ENCODE data around the gene TGM1.

Gene TGM1

DNA sequence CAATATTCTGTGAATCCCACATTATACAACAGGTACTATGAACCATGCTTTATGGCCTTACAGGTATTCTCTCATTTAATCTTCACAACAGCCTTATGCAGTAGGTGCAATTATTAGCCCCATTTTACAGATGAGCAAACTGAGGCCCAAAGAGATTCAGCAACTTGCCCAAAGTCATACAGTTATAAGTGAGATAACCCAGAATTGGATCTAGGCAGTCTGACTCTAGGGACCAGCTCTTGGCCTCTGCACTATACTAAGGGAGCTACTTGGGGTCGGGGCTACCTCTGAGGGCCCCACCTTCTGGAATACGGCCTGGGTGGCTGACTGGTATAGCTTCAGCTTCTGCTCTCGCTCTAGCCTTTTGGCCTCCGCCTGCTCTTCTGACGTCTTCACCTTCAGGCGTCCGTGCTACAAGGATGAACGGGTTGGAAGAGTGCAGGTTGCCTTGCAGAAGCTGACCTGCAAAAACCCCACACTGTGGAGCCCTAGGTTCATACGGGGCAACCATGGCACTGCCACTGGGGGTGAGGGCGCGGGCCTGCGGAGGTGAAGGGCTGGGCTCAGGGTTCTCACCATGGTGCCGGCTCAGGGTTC lies 7.7 kb upstream of the TGM1 start:
- no peak for DNase-seq

- no peak for DNase-seq
These were observed 7.0 kb upstream of the TGM1 start for GRCh38 chr14:24269910-24270536.

- no peak for DNase-seq
These were observed 6.4 kb upstream of the TGM1 start for GRCh38 chr14:24269368-24269767.

DNA sequence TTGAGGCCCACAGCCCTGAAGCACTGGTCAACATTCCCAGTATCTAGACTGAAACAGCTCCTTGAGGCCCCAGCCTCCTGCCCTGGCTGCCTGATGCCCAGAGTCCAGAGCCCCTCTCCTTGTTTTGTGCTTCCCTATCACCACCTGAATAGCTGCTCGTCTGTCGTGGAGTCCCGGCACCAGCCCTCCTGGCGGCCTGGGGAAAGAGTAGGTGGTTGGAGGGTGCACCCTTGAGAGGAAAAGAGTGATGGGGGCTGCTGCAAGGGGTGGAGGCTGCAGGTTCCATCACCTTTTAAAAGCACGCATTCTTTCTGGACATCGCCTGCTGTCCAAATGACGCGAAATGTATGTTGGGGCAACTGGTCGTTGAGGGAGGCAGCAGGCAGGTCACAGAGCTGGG lies 5.2 kb upstream of the TGM1 start:
- DNase-seq = no peak

- no peak for DNase-seq
These were observed 4.5 kb upstream of the TGM1 start for GRCh38 chr14:24267516-24267915.

GRCh38 chr14:24266344-24267244 lies 3.6 kb upstream of the TGM1 start:
- no peak for DNase-seq

DNA sequence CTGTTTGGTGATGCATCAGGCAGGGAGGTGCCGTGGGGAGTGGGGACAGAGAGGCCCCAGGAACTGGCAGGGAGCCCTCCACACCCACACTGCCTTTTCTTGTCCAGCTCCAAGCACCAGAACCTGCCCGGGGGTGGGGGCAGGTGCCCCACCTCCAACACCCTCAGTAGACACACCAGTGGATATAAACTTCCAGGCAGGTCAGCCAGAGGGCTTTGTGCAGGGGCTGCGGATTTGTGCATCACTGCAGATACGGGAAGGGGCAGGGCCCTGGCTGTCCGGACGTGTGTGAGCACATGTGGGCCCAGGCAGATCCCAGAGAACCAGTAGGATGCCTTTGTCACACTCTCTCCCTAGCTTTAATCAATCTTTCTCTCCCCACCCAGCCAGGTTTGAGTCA lies 1.3 kb upstream of the TGM1 start:
- no peak for DNase-seq

DNA sequence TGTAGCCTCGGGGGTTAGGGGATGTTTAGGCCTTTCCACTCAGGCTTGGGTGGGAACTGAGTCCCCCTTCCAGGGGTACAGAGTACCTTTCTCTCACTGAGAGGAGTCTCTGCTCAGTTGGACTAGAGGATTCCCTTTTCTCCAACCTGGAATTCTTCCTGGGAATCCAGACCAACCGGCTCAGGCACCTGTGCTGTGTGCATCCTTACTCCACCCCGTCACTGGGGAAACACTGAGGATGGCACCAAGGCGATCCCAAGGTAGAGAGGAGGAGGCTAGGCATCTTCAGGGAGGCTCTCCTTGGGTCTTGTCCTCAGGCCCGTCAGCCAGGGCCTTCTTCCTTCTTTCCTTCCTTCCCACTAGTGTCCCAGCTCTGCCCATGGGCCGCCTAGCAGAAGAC lies 871 bp upstream of the TGM1 start:
- no peak for DNase-seq

GRCh38 chr14:24261969-24262327 lies 1.0 kb downstream of the TGM1 start:
- no peak for DNase-seq

DNA sequence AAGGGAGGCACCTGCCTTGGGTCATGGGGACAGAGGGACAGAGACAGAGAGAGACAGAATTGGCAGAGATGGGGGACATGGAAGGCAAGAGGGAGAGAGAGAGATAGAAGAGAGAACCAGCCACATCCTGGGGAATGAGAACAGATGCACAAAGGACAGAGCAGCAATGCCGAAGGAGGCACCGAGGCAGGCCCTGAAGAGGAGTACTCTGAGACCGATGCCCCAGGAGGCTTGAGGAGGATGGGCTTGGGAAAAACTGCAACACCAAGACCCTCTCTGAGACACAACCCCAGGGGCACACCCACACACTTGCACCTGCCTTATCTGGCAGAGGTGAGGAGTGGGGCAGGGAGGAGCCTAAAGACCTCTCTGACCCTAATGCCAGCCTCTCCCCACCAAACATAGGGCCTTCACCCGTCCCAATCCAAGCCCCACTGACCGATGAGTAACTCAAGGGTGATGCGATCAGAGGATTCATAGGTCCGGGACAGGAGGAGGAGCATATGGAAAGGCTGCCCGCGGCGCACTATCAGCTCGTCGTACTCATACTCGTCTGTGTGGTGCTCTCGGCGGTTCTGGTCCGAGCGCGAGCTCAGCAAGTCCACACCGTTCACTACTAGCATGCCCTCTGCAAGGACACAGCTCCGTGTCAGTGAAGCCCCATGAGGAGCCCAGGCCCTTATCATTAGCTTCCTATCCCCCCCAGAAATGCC lies 1.6 kb downstream of the TGM1 start:
- DNase-seq = no peak

GRCh38 chr14:24260780-24261157 lies 2.2 kb downstream of the TGM1 start:
- no peak for DNase-seq

DNA sequence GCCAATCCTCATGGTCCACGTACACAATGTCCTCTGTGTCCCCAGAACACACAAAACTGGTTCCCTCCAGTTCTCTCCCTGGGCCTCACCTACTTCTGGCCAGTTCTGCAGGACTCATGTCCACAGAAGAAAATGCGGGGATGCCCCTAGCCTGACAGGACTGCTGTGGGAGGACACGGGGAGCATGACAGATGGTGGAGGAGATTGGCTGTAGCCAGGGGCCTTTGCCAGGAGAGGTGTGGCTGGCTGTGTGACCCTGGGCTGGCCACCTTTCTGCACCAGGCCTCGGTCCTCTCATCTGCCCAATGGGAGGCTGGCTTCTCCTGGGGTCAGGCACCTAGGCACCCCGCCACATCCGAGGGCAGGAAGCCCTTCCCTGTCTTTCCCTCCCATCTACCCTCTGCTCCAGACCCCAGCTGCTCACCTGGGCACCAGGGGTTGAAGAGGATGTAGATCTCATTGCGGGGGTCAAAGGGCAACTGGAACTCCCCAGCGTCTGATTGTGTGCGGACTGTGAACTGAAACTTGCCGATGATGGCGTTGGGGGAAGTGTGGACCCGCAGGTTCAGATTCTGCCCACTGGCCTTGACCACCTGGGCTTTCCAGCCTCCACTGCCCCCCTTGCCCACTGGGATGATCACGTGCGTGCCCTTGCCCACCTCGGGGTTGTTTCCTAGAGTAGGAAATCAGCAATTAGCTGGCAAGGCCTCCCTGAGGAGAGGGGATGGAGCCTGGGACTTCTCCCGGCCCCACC lies 2.8 kb downstream of the TGM1 start:
- DNase-seq = no peak

DNA sequence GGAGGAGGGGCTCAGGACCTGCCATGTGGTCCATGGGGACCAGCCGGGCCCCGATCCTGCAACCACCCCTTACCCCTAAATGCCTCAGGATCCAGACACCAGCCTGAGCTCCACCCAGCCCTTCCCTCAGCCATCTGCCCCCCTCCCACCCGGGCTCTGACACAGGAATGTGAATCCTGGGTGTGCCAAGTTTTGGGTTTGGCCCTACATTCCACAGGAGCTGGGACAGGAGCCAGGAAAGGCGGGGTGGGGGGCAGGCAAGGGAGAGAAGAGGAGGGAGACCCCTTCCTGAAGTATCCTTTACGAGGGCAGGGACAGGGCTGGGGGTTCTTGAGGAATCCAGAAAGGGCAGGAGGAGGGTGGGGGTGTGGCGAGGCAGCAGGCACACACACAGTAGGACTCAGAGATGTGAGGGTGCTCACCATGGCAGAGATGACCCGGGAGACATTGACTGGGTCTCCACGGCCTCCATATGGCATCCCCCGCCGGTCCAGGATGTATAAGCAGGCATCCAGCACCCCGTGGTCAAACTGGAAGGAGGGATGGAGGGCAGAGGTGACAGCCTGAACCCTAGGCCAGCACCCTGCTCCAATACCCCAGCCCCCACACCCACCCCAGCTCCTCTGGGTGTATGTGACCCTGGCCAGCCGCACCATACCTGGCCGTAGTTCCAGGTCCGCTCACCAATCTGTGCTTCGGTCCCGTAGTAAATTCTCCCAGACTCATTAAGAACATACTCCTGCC lies 3.5 kb downstream of the TGM1 start:
- no peak for DNase-seq

GRCh38 chr14:24258548-24259265 lies 4.3 kb downstream of the TGM1 start:
- DNase-seq = no peak

GRCh38 chr14:24258119-24258518 lies 4.9 kb downstream of the TGM1 start:
- DNase-seq = no peak

- DNase-seq = no peak
These were observed 6.0 kb downstream of the TGM1 start for GRCh38 chr14:24256960-24257359.

DNA sequence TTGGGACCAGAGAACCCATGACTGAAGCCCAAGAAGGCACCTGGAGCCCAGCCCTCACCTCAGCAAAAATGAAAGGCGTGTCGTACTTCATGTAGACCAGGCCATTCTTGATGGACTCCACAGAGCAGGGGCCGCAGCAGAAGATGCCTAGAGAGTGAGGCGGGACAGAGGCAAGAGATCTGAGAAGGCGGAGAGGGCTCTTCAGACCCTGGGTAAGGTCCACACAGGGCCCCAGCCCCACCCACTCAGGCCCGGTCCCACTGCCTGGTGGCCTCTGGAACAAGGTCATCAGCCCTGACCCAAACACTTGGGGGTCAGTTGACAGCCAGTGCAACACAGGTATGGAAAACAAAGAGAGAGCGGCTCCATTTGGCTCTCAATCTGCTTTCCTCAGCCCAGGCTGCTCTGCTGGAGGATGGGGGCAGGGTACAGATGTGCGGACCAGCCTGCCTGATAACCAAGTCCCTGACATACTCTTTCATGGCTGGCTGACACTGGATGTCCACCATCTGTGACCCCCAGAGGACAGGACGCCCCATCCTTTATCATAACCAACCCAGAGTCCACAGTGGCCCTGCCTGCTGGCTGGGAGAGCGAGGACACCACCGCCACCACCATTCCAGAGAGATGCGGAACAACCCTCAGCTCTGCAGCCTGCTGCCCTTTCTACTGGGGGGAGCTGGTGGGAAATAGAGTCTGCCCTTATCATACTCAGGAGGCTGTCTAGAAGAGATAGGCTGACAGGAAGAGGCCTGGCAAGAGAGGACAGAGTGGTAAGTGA lies 6.9 kb downstream of the TGM1 start:
- no peak for DNase-seq

- DNase-seq = no peak
These were observed 7.5 kb downstream of the TGM1 start for GRCh38 chr14:24255438-24255837.

DNA sequence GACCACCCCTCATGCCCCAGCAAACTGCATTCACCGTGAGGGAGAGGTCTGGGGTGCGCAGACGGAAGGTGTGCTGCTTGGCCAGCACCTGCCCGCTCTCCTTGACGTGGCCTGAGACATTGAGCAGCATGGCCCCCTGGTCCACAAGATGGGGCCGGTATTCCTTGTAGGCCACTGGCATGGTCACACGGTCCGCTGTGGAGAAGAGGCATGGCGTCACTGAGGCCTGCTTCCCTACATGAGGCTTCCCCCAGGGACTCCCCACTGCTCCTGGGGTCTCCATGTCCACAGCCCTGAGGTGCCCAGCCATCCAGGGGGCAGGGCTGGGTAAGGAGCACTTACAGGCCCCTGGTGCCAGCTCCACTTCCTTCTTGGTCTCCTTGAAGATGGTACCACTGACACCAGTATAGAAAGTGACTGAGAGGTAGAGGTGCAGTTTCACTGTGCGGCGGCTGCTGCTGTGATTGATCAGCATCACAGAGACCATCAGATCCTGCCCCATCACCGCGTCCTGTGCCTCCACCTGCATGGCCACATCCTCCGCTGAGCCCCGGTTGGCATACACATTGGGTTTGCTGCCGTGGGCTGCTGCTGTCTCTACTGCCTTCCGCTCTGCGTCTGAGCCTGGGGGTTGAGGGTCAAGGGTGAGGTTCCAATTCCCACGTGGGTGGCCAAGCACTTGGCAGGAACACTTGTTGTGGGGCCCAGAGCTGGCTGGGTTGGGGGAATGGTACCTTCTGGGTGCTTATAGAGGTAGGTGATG lies 8.2 kb downstream of the TGM1 start:
- no peak for DNase-seq

DNA sequence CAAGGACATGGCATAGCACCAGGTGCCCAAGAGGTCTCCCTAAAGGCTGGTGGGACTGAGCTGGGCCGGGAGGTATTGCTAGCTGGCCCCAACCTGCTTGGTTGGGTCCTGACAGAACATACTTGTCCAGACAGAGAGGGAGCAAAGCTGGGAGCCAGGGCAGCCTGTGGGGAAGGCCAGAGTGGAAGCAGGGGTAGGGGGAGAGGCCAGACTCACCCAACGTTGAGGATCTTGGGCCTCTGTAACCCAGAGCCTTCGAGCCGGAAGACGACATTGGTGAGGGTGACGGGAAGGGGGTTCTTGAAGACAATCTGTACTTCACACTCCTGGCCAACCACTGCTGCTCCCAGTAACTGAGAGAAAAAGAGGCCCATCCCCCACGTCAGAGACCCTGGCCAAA lies 9.0 kb downstream of the TGM1 start:
- DNase-seq = no peak

Measured in activated gamma-delta T cell (primary cell).